H1 (cell line): Measurements from ENCODE around the gene BARX1. TPM values are rescaled to one million over a fixed set of nuclear protein-coding genes. Genes with fewer than 3 reads are reported as not detected.

Experiments used
- CTCF ChIA-PET: fragments of 300-600 bp; sonication (Branson Sonifier 250); formaldehyde crosslinking; loops from one replicate; lab custom pipeline; 2021; ENCODE audit not compliant: partially characterized antibody; lab: Charles Lee
- POLR2A ChIA-PET: fragments of 300-600 bp; sonication (Branson Sonifier 250); formaldehyde crosslinking; loops from one replicate; lab custom pipeline; 2021; ENCODE audit warnings: inconsistent platforms; ENCODE audit not compliant: partially characterized antibody; lab: Charles Lee
- DNase-seq, 2 experiments: peaks; one replicate each; pipeline versions ENCODE4 v3.0.0 to v3.0.0-alpha.2; 2010 to 2022; ENCODE audit warnings: low spot score in 2 of 2, low read depth in 1 of 2, mixed read lengths in 1 of 2
- FAIRE-seq: peaks from 2 replicates; lab custom pipeline; 2011; peaks lifted over from hg19 to GRCh38; lab: Jason Lieb, UNC
- H2AFZ ChIP-seq: 2 replicates; pipeline ENCODE4 v1.8.1; 2012; ENCODE audit warnings: low read length, inconsistent platforms
- H2AK5ac ChIP-seq: 2 replicates; pipeline ENCODE4 v1.6.1; 2013; ENCODE audit warnings: low read depth, low read length
- H2BK120ac ChIP-seq: replicated peaks from 2 replicates; pipeline ENCODE3; 2013; ENCODE audit warnings: low read depth, low read length, inconsistent platforms
- H2BK12ac ChIP-seq: 2 replicates; pipeline ENCODE4 v1.6.1; 2013; ENCODE audit warnings: low read depth, low read length
- H2BK15ac ChIP-seq: 2 replicates; pipeline ENCODE4 v1.6.1; 2013; ENCODE audit warnings: low read length
- H2BK20ac ChIP-seq: 2 replicates; pipeline ENCODE4 v1.6.1; 2013; ENCODE audit warnings: low read length
- H2BK5ac ChIP-seq: 2 replicates; pipeline ENCODE4 v1.6.1; 2013; ENCODE audit warnings: low read depth, low read length
- H3K14ac ChIP-seq: 2 replicates; pipeline ENCODE4 v1.6.1; 2013; ENCODE audit warnings: inconsistent platforms; ENCODE audit not compliant: insufficient read length
- H3K18ac ChIP-seq: 2 replicates; pipeline ENCODE4 v1.6.1; 2013; ENCODE audit warnings: low read length; ENCODE audit errors: extremely low read depth
- H3K23ac ChIP-seq: 2 replicates; pipeline ENCODE4 v1.6.1; 2013; ENCODE audit warnings: inconsistent platforms; ENCODE audit not compliant: insufficient read length
- H3K23me2 ChIP-seq: 2 replicates; pipeline ENCODE4 v1.6.1; 2013; ENCODE audit warnings: low read depth, low read length
- H3K27ac ChIP-seq: 2 replicates; pipeline ENCODE4 v1.6.1; 2011; ENCODE audit warnings: low read depth, low read length, inconsistent platforms
- H3K27me3 ChIP-seq, 4 experiments: replicated peaks in 1 of 4; 1 replicate in 1 of 4; 2 replicates in 3 of 4; pipeline versions ENCODE4 v1.6.1 to v1.8.1; 2011 to 2013; ENCODE audit warnings: low read length in 3 of 4, mild to moderate bottlenecking in 3 of 4, inconsistent platforms in 2 of 4, mixed read lengths in 2 of 4, moderate library complexity in 1 of 4; ENCODE audit not compliant: control insufficient read depth in 3 of 4, insufficient read depth in 3 of 4; ENCODE audit errors: extremely low read depth in 1 of 4
- H3K36me3 ChIP-seq, 4 experiments: 2 replicates each; pipeline versions ENCODE4 v1.6.1 to v1.8.1; 2011 to 2013; ENCODE audit warnings: mild to moderate bottlenecking in 4 of 4, low read length in 3 of 4, moderate library complexity in 2 of 4, control low read depth in 1 of 4, inconsistent platforms in 1 of 4; ENCODE audit not compliant: insufficient read depth in 4 of 4, control insufficient read depth in 2 of 4
- H3K4ac ChIP-seq: replicated peaks from 2 replicates; pipeline ENCODE3; 2013; ENCODE audit warnings: low read length, low read depth, mixed read lengths, inconsistent platforms; ENCODE audit not compliant: insufficient read length
- H3K4me1 ChIP-seq, 4 experiments: replicated peaks in 1 of 4; 1 replicate in 1 of 4; 2 replicates in 3 of 4; pipeline versions ENCODE4 v1.6.1 to v1.8.1; 2011 to 2013; ENCODE audit warnings: low read length in 3 of 4, inconsistent platforms in 2 of 4, mixed read lengths in 1 of 4; ENCODE audit not compliant: insufficient read depth in 4 of 4, control insufficient read depth in 3 of 4
- H3K4me2 ChIP-seq, 2 experiments: 2 replicates each; pipeline versions ENCODE4 v1.6.1 to v1.8.1; 2011 to 2013; ENCODE audit warnings: low read depth in 2 of 2, low read length in 2 of 2, control low read depth in 1 of 2, inconsistent platforms in 1 of 2, mild to moderate bottlenecking in 1 of 2; ENCODE audit not compliant: insufficient read depth in 1 of 2
- H3K4me3 ChIP-seq, 4 experiments: fragments of 200-600, 300-600 bp in 1 of 4; sonication (generic), shearing (Covaris generic), sonication (Bioruptor Twin) in 1 of 4; 2 replicates each; pipeline versions ENCODE4 v1.5.1 to v1.8.1; 2011 to 2016; ENCODE audit warnings: low read length in 4 of 4, low read depth in 3 of 4, control low read depth in 2 of 4, inconsistent platforms in 2 of 4, mild to moderate bottlenecking in 2 of 4, mixed read lengths in 1 of 4, moderate library complexity in 1 of 4; ENCODE audit not compliant: insufficient read depth in 2 of 4; ENCODE audit errors: extremely low read depth in 1 of 4
- H3K56ac ChIP-seq: replicated peaks from 2 replicates; pipeline ENCODE3; 2013; ENCODE audit warnings: low read depth, mild to moderate bottlenecking, mixed read lengths, low read length, inconsistent platforms; ENCODE audit not compliant: insufficient read length
- H3K79me1 ChIP-seq: 2 replicates; pipeline ENCODE4 v1.6.1; 2013; ENCODE audit warnings: low read depth, low read length, control low read depth
- H3K79me2 ChIP-seq, 2 experiments: 2 replicates each; pipeline versions ENCODE4 v1.6.1 to v1.8.1; 2012 to 2013; ENCODE audit warnings: low read length in 2 of 2, mild to moderate bottlenecking in 2 of 2, inconsistent platforms in 1 of 2; ENCODE audit not compliant: insufficient read depth in 2 of 2, control insufficient read depth in 1 of 2
- H3K9ac ChIP-seq, 4 experiments: replicated peaks in 1 of 4; 1 replicate in 1 of 4; 2 replicates in 3 of 4; pipeline versions ENCODE4 v1.6.1 to v1.8.1; 2011 to 2013; ENCODE audit warnings: low read depth in 3 of 4, low read length in 3 of 4, control low read depth in 2 of 4, mild to moderate bottlenecking in 2 of 4, moderate library complexity in 2 of 4, inconsistent platforms in 1 of 4; ENCODE audit errors: extremely low read depth in 1 of 4
- H3K9me3 ChIP-seq, 2 experiments: 2 replicates each; pipeline versions ENCODE4 v1.6.1 to v1.8.1; 2012 to 2013; ENCODE audit warnings: mild to moderate bottlenecking in 2 of 2, moderate library complexity in 2 of 2, control low read depth in 1 of 2, inconsistent platforms in 1 of 2, low read depth in 1 of 2, low read length in 1 of 2, mixed read lengths in 1 of 2; ENCODE audit not compliant: insufficient read depth in 2 of 2
- H4K20me1 ChIP-seq, 2 experiments: replicated peaks in 1 of 2; 2 replicates each; pipeline versions ENCODE3 to v1.8.1; 2011 to 2013; ENCODE audit warnings: inconsistent platforms in 2 of 2, low read length in 2 of 2, mild to moderate bottlenecking in 1 of 2; ENCODE audit not compliant: insufficient read depth in 2 of 2, control insufficient read depth in 1 of 2
- H4K5ac ChIP-seq: 2 replicates; pipeline ENCODE4 v1.6.1; 2013; ENCODE audit warnings: low read length, low read depth, mixed read lengths, inconsistent platforms; ENCODE audit not compliant: insufficient read length
- H4K8ac ChIP-seq: 2 replicates; pipeline ENCODE4 v1.8.0; 2013; ENCODE audit warnings: mild to moderate bottlenecking, moderate library complexity, low read length, inconsistent platforms; ENCODE audit not compliant: insufficient read depth; ENCODE audit errors: extremely low read depth
- H4K91ac ChIP-seq: replicated peaks from 2 replicates; pipeline ENCODE3; 2013; ENCODE audit warnings: low read length, mixed read lengths, inconsistent platforms; ENCODE audit not compliant: insufficient read length
- BRCA1 ChIP-seq: IDR thresholded peaks from 2 replicates; pipeline ENCODE4 v1.6.1; 2012; ENCODE audit warnings: low read depth, low read length, improper control_type of control experiment
- EGR1 ChIP-seq: IDR thresholded peaks from 2 replicates; pipeline ENCODE4 v1.6.1; 2011; ENCODE audit warnings: low read depth, low read length, borderline replicate concordance
- EZH2 ChIP-seq: fragments of 200-600 bp; sonication (generic); IDR thresholded peaks from 2 replicates; pipeline ENCODE4 v1.7.1; 2012; ENCODE audit warnings: low read depth, mild to moderate bottlenecking, moderate library complexity, low read length, inconsistent platforms; ENCODE audit not compliant: severe bottlenecking
- POLR2AphosphoS5 ChIP-seq: IDR thresholded peaks from 2 replicates; pipeline ENCODE4 v1.6.1; 2011; ENCODE audit warnings: low read depth, low read length
- SIX5 ChIP-seq: IDR thresholded peaks from 2 replicates; pipeline ENCODE4 v1.6.1; 2011; ENCODE audit warnings: mild to moderate bottlenecking, low read depth, low read length
- YY1 ChIP-seq: IDR thresholded peaks from 2 replicates; pipeline ENCODE4 v1.6.1; 2011; ENCODE audit warnings: low read depth, mild to moderate bottlenecking, low read length
- WGBS, 2 experiments: shearing (Covaris generic) in 1 of 2; methylation state at CpG; one replicate each; pipeline versions ENCODE4 v1.1.6 to v1.1.7; 2013 to 2015; ENCODE audit warnings: low lambda C conversion rate in 2 of 2, mixed read lengths in 2 of 2, inconsistent platforms in 1 of 2, low coverage in 1 of 2, missing lambda C conversion rate in 1 of 2; ENCODE audit not compliant: insufficient replicate concordance in 2 of 2, insufficient coverage in 1 of 2, insufficient read length in 1 of 2; ENCODE audit errors: extremely low coverage in 1 of 2, missing lambda C conversion rate in 1 of 2; 5-methylcytosine and 5-hydroxymethylcytosine counted together
- polyA plus RNA-seq, 7 experiments: library from polyadenylated mRNA; depleted of rRNA in 3 of 7; stranded (reverse) in 5 of 7; unstranded in 2 of 7; fragments of >200 nt in 5 of 7; fragments of 200-250 nt in 2 of 7; gene quantifications; 1 replicate in 5 of 7; 2 replicates in 1 of 7; 4 replicates in 1 of 7; pipeline versions ENCODE4 v1.2.1 to v1.2.3, GENCODE V29; 2011 to 2013; ENCODE audit warnings: missing spikeins in 2 of 7, mixed read lengths in 2 of 7
- total RNA-seq: library from RNA; stranded (reverse); fragmentation: NEBNext Ultra II Directional; extraction: Animal tissue kit (Norgen Biotek cat#: 25700); gene quantifications from 2 replicates; pipeline ENCODE4 v1.2.1, GENCODE V29; 2021

BARX1 gene
- total and polyA plus RNA-seq, 2 of the 8 experiments (the other 6 are each of a cell fraction or from before 2014, with no cell fraction given) = 0.79 to 2.6 TPM

DNA sequence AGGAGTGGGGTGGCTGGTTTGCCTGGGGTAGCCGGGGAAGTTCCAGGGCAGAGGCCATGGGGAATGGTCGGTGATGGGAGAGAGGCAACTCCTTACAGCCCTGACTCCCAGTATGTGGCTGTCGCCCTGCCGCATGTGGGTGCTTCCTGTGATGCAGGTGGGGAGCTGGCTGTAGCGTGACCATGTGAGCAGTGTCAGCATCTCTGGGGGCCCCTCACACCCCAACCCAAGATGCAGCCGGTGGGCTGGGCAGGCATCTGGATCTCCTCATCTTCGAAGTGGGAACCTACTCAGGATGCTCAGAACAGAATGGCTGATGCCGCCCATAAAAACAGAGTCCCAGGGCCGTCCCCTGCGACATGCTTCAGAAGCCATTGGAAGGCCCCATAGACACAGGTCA is 45.0 kb downstream of the BARX1 start:
- no peaks in the 10 kb centered on the region for H3K9me3 ChIP-seq
- H2BK120ac ChIP-seq = no peak overlapping the region
- H3K23me2 ChIP-seq = no peaks in the 10 kb centered on the region
- peaks cover 2 to 9% (median 7%) of the 10 kb centered on the region in 4 experiments; a peak in 6 of 7 replicates for H3K4me1 ChIP-seq
- no peak overlapping the region for H2BK20ac ChIP-seq
- no peak overlapping the region for H4K8ac ChIP-seq
- TF ChIP-seq BRCA1 (no peak), EZH2 (no peak), YY1 (no peak), SIX5 (no peak), EGR1 (no peak), POLR2AphosphoS5 (no peak)
- H3K18ac ChIP-seq = no peak overlapping the region
- H4K91ac ChIP-seq = no peak overlapping the region
- DNase-seq (no peak), FAIRE-seq (no peak)
- no peak overlapping the region for H3K4me3 ChIP-seq
- no peak overlapping the region for H3K14ac ChIP-seq
- POLR2A ChIA-PET = no interaction called here
- H2BK5ac ChIP-seq = no peak overlapping the region
- H2BK15ac ChIP-seq = no peak overlapping the region
- H3K27me3 ChIP-seq = no peaks in the 10 kb centered on the region
- H3K4me2 ChIP-seq = no peak overlapping the region
- H4K5ac ChIP-seq = no peak overlapping the region
- H3K79me1 ChIP-seq = no peaks in the 10 kb centered on the region
- H2BK12ac ChIP-seq = no peak overlapping the region
- H3K36me3 ChIP-seq = no peaks in the 10 kb centered on the region
- H3K56ac ChIP-seq = no peak overlapping the region
- CTCF ChIA-PET = interaction anchor here (8.5 kb wide), 1 partner anchor 53 kb away, joined by 46 read pairs; no protein-coding TSS in a partner anchor
- no peak overlapping the region for H3K9ac ChIP-seq
- H3K27ac ChIP-seq = no peak overlapping the region
- no peak overlapping the region for H2AFZ ChIP-seq
- H3K79me2 ChIP-seq = no peaks in the 10 kb centered on the region
- H3K4ac ChIP-seq = no peak overlapping the region
- no peak overlapping the region for H2AK5ac ChIP-seq
- H3K23ac ChIP-seq = no peak overlapping the region
- H4K20me1 ChIP-seq = no peaks in the 10 kb centered on the region
- 81% methylated on average over 10 of the region's 10 CpGs; no CpG with 5 or more reads in 1 of the 2 experiments for WGBS, 2 experiments
